NCI-H226 (cell line): Measurements from ENCODE around the gene C12orf75.

Experiments
- DNase-seq: peaks from one replicate; pipeline ENCODE4 v3.0.0-alpha.2; 2015

The C12orf75 gene

GRCh38 chr12:105419606-105420005 is 89.1 kb downstream of the C12orf75 start:
- no peak for DNase-seq

- no peak for DNase-seq
Observed at GRCh38 chr12:105420046-105420445, 89.6 kb downstream of the C12orf75 start.

GRCh38 chr12:105420659-105421240 is 90.3 kb downstream of the C12orf75 start:
- DNase-seq: peak; percentile 42
